ENCODE measurements around the gene ARFGEF3.
"Not testable (repeated sequence)": the region's sequence is repeated elsewhere in the genome, so short reads cannot be mapped to it uniquely, and the experiment has no call there.

ARFGEF3 gene

DNA sequence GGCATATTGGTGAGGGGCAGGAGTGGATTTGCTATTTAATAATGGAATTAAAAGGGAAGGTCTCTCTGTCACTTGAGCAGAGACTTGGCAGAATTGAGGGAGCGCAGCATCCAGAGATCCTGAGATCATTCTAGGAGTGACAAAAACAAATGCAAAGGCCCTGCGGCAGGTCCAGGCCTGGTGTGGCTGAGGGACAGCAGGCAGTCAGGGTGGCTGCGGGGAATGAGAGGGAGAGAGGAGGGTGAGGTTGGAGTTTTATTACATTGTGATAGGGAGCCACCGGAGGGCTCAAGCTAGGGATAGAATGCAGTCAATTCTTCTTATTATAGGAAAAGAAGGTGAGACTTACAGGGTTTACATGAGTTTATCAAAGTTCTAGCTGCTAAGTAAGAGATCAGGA is 116.1 kb downstream of the ARFGEF3 start:
- no peak for DNase-seq

DNA sequence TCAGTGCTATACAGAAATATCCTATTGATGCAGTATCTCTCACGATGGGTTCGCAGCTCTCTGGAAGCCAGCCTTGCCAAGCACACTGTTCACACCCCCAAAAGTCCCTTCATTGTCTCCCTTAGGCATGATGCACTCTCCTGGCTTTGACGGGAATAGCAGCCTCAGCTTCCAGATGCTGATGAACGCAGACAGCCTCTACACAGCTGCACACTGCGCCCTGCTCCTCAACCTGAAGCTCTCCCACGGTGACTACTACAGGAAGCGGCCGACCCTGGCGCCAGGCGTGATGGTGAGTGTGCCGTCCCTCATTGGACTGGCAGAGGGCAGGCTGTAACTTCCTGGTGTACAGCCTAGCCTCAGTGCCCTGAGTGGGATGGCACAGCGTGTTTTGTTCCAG is 116.6 kb downstream of the ARFGEF3 start:
- DNase-seq, result no peak

GRCh38 chr6:138285800-138286199 is 124.1 kb downstream of the ARFGEF3 start:
- DNase-seq, result no peak

GRCh38 chr6:138286698-138287097 is 125.0 kb downstream of the ARFGEF3 start:
- no peak for DNase-seq

DNA sequence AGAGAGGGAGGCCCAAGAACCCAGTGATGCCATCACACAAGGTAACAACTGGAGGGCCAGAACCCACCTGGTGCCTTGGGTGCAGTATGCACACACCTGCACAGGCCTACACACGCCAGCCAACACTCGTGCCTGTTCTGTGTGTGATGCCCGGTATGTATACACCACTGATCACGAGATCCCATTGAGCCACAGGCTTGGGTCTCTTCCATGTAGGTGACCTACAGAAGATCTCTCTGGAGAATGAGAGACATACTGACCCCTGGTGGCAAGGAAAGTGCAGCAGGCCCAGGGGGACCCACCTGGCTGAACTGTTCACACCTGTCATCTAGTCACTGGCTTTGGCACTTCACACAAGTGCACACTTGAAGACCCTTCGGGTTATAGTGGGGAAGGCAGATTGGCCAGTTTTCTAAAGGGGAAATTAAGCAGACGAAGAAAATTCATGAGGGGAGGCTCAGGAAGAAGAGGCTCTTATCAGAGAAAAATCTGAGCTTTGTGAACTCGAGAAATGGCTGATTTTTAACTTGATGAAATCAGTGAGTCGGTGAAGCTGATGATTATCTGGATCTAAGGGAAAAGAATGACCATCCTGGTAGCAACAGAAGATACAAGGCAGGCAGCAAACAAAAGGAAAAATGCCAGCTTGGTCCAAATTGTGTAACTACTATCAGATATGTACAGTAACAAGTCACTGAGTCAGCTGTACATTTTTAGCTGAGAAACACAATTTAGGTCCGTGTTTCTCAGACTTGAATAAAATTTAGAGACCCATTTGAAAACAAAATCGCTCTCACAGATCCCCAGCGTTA is 125.6 kb downstream of the ARFGEF3 start:
- peak; percentile 95 for DNase-seq

GRCh38 chr6:138288428-138289085 is 126.8 kb downstream of the ARFGEF3 start:
- not testable (repeated sequence) for DNase-seq

- DNase-seq, result peak; percentile 86
Measured at GRCh38 chr6:138289739-138290138, 128.0 kb downstream of the ARFGEF3 start.

GRCh38 chr6:138290423-138290962 is 128.8 kb downstream of the ARFGEF3 start:
- no peak for DNase-seq

DNA sequence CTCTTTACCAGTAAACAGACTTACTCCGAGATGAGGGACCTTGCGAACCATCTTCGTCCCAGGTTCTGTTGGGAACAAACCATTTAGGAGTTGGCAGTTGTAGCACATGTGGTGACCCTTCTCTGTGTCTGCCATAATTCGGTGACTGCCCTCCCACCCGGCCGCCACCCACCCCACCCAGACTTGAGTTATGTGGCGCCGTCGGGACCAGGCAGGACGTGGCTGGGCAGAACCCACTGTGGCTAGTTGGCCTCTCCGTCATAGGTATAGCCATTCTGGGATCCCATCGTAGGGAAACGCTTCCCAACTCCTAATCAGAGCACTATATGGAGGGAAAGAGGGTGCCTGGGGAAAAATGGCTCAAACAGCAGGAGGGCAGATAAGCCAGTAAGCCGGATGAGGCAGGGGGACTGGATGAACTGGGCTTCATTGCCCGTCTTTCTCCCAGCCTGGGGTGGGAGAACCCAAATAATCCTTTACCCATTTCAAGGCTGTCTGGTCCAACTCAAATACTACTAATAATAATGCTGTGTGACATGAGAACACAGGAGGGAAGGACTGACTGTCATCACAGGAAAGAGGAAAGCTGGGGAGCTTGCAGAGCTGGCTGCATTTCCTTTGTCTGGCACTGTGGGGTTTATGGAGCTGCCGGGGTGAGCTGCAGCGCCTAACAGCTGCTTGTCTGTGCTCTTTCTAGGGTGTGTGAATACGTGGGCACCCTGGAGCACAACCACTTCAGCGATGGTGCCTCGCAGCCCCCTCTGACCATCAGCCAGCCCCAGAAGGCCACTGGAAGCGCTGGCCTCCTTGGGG is 129.5 kb downstream of the ARFGEF3 start:
- no peak for DNase-seq

DNA sequence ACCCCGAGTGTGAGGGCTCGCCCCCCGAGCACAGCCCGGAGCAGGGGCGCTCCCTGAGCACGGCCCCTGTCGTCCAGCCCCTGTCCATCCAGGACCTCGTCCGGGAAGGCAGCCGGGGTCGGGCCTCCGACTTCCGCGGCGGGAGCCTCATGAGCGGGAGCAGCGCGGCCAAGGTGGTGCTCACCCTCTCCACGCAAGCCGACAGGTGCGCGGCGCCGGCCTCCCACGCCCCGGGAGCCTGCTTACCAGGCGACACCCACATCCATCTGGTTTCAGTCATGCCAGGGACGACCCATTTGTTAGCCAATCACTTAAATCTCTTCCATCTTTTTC is 130.1 kb downstream of the ARFGEF3 start:
- no peak for DNase-seq

DNA sequence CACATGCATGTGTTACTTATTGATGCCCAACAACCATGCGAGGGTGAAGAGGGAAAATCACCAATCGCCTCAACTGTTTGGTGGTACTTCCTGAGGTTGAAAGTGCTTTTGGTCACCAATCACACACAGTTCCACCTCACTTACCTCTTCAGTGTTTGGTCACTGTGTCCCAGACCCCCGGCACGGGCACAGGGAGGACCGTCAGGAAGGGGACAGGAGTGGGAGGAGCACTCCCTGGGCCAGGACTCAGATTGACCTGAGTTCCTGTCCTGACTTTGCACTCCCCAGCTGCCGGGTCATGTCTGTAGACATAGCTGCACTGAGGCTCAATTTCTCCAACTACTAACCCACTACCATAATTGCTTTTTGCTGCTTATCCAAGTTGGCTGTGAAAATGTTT is 130.7 kb downstream of the ARFGEF3 start:
- no peak for DNase-seq

GRCh38 chr6:138293428-138294395 is 132.0 kb downstream of the ARFGEF3 start:
- no peak for DNase-seq

DNA sequence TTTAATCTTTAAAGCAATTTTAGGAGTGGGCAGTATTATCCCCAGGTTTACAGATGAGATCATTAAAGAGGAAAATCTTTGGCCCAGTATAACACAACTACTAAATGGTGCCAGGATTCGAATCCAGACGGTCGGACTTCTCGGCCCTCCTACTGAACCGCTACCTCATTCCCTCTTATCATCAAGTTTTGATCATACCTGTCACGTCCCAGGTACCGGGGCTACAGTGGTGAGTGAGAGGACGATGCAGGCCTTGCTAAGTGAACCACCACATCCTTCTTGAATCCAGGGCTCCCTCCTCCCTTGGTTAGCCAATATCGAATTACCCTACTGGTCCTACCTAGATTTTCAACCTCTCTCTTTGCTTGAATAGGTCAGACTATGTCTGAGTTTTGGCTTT is 134.6 kb downstream of the ARFGEF3 start:
- no peak for DNase-seq

DNA sequence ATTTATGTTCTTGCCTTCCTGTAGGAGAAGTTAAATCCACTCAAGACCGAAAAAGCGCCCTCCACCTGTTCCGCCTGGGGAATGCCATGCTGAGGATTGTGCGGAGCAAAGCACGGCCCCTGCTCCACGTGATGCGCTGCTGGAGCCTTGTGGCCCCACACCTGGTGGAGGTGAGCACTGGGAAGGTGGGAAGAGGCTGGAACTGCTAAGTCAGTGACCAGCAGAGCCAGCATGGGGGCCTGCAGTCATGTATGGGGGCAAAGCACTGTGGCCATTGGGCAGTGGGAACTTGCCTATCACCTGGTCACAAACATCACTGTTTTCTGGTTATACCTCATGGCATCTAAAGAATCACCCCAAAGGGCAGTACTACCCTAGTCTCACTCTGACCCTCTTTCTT is 135.0 kb downstream of the ARFGEF3 start:
- no peak for DNase-seq

DNA sequence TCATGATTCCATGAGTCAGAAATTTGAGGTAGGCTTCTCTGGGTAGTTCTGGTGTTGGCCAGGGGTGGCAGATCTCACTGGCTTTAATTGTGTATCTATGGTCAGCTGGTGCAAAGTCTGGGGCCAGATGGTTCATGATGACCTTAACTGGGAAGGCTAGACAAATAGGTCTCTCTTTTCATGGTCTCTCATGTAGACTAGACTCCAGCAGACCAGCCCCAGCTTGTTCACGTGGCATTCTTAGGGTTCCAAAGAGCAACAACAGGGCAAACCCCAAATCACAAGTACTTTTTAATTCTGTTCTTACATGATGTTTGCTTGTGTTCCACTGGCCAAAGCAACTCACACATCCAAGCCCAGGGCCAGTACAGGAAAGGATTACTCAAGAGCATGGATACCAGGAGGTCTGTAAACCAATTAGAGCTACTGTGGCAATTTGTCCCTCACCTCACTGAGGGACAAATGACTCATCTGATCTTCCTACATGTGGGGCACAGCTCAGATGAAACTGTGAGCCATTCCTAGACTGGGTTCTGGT is 136.1 kb downstream of the ARFGEF3 start:
- no peak for DNase-seq

GRCh38 chr6:138300469-138300868 is 138.7 kb downstream of the ARFGEF3 start:
- no peak for DNase-seq

- no peak for DNase-seq
Measured at GRCh38 chr6:138302554-138302953, 140.8 kb downstream of the ARFGEF3 start.

- no peak for DNase-seq
Measured at GRCh38 chr6:138307352-138307751, 145.6 kb downstream of the ARFGEF3 start.

GRCh38 chr6:138307816-138308730 is 146.3 kb downstream of the ARFGEF3 start:
- peak; percentile 9 for DNase-seq

- DNase-seq, result no peak
Measured at GRCh38 chr6:138308731-138309110, 147.0 kb downstream of the ARFGEF3 start.

DNA sequence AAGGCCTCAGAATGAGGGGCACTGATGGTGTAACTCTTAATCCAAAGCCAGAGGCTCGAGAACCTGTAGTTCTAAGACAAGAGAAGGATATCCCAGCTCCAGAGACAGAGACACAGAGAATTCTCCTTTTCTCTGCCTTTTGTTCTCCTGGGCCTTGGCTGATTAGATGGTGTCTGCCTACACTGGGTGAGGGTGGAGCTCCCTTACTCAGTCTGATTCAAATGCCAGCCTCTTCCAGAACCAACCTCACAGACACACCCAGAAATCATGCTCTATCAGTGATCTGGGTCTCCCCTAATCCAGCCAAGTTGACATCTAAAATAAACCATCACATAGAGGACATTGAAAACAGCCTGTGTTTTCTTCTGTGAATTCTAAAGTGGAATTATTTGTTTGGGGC is 148.0 kb downstream of the ARFGEF3 start:
- no peak for DNase-seq

All from DMS79 (cell line).